HEK293 (cell line): Measurements from ENCODE around the gene DNASE2.

ENCODE experiments used
- HOXC10 ChIP-seq: sonication (generic); formaldehyde crosslinking; IDR thresholded peaks from 2 replicates; pipeline ENCODE4 v1.8.1; 2023; ENCODE audit warnings: mild to moderate bottlenecking, missing genetic modification reagents
- ZFP69B ChIP-seq: fragments of 450-650 bp; formaldehyde crosslinking; IDR thresholded peaks from 2 replicates; pipeline ENCODE4 v1.5.1; 2016; ENCODE audit warnings: missing biosample characterization, missing genetic modification characterization
- ZNF138 ChIP-seq: fragments of 450-650 bp; formaldehyde crosslinking; IDR thresholded peaks from 2 replicates; pipeline ENCODE4 v1.5.1; 2016; ENCODE audit warnings: missing biosample characterization, missing genetic modification characterization, borderline replicate concordance
- ZNF184 ChIP-seq: fragments of 450-650 bp; IDR thresholded peaks from 2 replicates; pipeline ENCODE4 v1.5.1; 2018; ENCODE audit warnings: missing biosample characterization, mild to moderate bottlenecking, missing genetic modification characterization
- ZNF37A ChIP-seq: fragments of 450-650 bp; IDR thresholded peaks from 2 replicates; pipeline ENCODE4 v1.5.1; 2018; ENCODE audit warnings: missing biosample characterization, missing genetic modification characterization
- ZNF549 ChIP-seq: fragments of 450-650 bp; IDR thresholded peaks from 2 replicates; pipeline ENCODE4 v1.5.1; 2018; ENCODE audit warnings: missing biosample characterization, missing genetic modification characterization, mild to moderate bottlenecking, inconsistent platforms, moderate library complexity
- TF ChIP-seq, protein P1 (sequence below): fragments of 450-650 bp; formaldehyde crosslinking; optimal IDR thresholded peaks from 2 replicates; pipeline ENCODE3; 2016; ENCODE audit warnings: missing biosample characterization, mild to moderate bottlenecking, missing genetic modification characterization
- TF ChIP-seq, protein P2 (sequence below): fragments of 450-650 bp; formaldehyde crosslinking; IDR thresholded peaks from 2 replicates; pipeline ENCODE4 v1.5.1; 2016; ENCODE audit warnings: missing biosample characterization, missing genetic modification characterization
- TF ChIP-seq, protein P3 (sequence below): fragments of 450-650 bp; formaldehyde crosslinking; IDR thresholded peaks from 2 replicates; pipeline ENCODE4 v1.5.1; 2016; ENCODE audit warnings: missing biosample characterization, missing genetic modification characterization

DNA sequence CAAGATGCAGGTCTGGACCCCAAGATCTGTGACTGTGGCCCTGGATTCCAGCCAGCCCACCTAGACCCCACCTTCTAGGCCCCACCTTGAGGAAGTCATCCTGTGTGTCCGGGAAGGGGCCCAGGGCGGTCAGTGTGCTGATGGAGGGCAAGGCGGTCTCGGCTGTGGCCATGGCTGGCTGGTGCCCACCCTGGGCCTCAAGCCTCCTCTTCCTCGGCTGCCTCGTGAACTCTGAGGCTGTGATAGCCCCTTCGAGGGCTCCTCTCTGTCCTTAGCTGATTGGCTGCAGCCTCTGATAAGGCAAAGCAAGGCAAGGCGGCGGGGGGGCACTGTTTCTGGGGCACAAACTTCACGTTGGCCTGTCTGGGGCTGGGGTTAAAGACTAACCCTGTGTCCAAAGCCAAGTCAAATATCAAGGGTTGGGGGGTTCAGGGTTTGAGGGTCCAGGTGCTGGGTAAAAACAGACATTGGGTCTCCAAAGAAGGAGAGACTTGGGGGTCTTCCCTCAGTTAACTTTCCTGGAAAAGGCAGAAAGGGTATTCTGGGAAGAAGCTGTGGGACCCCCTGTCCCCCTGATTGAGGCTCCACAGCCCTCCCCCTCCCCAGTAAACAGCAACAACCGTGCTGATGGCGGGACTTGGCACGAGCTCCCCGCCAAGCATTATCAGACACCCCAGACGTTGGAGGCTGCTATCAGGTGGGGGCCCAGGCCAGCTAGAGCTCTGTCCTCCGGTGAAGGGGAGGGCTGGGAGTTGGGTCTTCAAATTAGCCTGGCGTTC is 5.9 kb upstream of the DNASE2 start, which contains the start of gene KLF1:
- TF ChIP-seq ZNF184 (tag by site-specific recombination): no peak
- TF ChIP-seq ZNF549 (tag by site-specific recombination): no peak
- TF ChIP-seq, protein P1, sequence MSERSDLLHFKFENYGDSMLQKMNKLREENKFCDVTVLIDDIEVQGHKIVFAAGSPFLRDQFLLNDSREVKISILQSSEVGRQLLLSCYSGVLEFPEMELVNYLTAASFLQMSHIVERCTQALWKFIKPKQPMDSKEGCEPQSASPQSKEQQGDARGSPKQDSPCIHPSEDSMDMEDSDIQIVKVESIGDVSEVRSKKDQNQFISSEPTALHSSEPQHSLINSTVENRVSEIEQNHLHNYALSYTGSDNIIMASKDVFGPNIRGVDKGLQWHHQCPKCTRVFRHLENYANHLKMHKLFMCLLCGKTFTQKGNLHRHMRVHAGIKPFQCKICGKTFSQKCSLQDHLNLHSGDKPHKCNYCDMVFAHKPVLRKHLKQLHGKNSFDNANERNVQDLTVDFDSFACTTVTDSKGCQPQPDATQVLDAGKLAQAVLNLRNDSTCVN: no peak
- TF ChIP-seq, protein P2, sequence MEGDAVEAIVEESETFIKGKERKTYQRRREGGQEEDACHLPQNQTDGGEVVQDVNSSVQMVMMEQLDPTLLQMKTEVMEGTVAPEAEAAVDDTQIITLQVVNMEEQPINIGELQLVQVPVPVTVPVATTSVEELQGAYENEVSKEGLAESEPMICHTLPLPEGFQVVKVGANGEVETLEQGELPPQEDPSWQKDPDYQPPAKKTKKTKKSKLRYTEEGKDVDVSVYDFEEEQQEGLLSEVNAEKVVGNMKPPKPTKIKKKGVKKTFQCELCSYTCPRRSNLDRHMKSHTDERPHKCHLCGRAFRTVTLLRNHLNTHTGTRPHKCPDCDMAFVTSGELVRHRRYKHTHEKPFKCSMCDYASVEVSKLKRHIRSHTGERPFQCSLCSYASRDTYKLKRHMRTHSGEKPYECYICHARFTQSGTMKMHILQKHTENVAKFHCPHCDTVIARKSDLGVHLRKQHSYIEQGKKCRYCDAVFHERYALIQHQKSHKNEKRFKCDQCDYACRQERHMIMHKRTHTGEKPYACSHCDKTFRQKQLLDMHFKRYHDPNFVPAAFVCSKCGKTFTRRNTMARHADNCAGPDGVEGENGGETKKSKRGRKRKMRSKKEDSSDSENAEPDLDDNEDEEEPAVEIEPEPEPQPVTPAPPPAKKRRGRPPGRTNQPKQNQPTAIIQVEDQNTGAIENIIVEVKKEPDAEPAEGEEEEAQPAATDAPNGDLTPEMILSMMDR (tag by site-specific recombination): no peak
- TF ChIP-seq ZFP69B: no peak
- no peak for TF ChIP-seq ZNF138
- no peak for TF ChIP-seq ZNF37A (tag by site-specific recombination)
- TF ChIP-seq, protein P3, sequence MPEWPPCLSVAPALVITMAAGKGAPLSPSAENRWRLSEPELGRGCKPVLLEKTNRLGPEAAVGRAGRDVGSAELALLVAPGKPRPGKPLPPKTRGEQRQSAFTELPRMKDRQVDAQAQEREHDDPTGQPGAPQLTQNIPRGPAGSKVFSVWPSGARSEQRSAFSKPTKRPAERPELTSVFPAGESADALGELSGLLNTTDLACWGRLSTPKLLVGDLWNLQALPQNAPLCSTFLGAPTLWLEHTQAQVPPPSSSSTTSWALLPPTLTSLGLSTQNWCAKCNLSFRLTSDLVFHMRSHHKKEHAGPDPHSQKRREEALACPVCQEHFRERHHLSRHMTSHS: no peak
- no peak for TF ChIP-seq HOXC10 (CRISPR knock-in tag)
